GM18519 (cell line): ENCODE results near the gene RPL13.

ENCODE experiments used
- ATAC-seq: cut with Tn5 transposase; IDR thresholded peaks from one replicate; pipeline ENCODE4 v1.9.1; 2021; ENCODE audit warnings: mild to moderate bottlenecking, moderate library complexity; ENCODE audit not compliant: unreplicated experiment, low FRiP score

The RPL13 gene

GRCh38 chr16:89613231-89613953, 52.9 kb downstream of the RPL13 start, which contains the start of gene DPEP1:
DPEP1 (plus strand) TSS chr16:89613642; CDS start chr16:89630411, 16,769 bp downstream.
- ATAC-seq = no peak

- ATAC-seq = no peak
Observed at GRCh38 chr16:89613954-89614459, 53.5 kb downstream of the RPL13 start.
